Activated T-helper 1 cell treated with Interleukin-2 at 50 U/mL for 16 hours (primary cell): ENCODE data around the gene COMMD7.
A peak's percentile ranks its signal among the peaks of the same experiment; 100 is the strongest.

Experiments used
- DNase-seq: peaks from one replicate; pipeline ENCODE4 v3.0.0-alpha.2; 2020; ENCODE audit warnings: low read depth

COMMD7 gene

GRCh38 chr20:32743237-32744112 lies at the start of gene COMMD7:
COMMD7 (minus strand) TSS chr20:32743467; CDS start chr20:32743391, 76 bp downstream.
- DNase-seq = peak; percentile 44

GRCh38 chr20:32792731-32793458 lies 49.6 kb upstream of the COMMD7 start:
- no peak for DNase-seq

GRCh38 chr20:32792316-32792715 lies 49.0 kb upstream of the COMMD7 start:
- no peak for DNase-seq

DNA sequence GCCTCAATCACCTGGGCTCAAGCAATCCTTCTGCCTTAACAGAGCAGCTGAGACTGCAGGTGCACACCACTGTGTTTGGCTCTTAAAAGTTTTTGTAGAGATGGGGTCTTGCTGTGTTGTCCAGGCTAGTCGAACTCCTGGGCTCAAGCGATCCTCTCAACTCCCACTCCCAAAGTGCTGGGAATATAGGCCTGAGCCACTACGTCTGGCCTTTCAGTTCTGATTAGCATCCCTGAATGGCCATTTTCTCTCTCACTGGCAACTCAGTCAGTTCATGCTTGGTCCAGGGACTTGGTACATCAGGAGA lies 47.4 kb upstream of the COMMD7 start:
- DNase-seq = no peak

DNA sequence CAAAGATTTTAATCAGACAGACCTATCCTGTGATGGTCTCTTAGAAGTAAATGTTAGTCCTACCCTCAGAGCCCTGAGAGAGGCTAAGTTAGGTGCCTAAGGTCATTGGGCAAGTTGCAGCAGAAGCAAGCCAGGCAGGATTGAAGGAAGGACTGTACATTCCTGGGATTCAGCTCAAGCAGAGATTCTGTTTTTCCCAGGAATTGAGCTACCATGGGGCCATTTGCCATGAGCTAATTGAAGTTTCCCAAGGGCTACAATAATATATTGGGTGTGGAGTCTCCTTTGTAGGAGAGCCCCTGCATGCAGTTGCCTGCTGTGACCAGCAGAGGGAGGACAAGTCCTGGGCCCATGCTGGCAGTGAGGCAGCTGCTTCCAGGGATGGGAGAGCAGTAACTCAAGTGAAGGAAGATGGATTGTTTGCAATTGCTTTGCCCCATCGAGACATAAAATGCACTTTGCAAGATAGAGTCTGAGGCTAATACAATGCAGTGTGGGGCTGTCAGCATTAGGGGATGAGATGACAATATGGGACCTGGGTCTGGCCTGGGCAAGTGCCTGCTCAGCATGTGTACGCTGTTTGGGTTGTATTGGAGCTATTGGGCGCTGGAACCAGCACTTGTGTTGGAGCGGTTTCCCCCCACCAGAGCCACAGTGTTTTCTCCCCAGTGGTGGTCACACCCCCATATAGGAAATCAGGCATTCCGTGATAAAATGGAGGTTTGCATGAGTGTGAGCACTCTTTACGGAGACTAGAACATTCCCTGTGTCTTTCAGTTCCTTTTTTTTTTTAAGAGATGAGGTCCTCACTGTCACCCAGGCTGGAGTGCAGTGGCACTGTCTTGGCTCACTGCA lies 46.9 kb upstream of the COMMD7 start:
- DNase-seq = peak; percentile 55

- DNase-seq = no peak
Observed at GRCh38 chr20:32787168-32787567, 43.9 kb upstream of the COMMD7 start.

DNA sequence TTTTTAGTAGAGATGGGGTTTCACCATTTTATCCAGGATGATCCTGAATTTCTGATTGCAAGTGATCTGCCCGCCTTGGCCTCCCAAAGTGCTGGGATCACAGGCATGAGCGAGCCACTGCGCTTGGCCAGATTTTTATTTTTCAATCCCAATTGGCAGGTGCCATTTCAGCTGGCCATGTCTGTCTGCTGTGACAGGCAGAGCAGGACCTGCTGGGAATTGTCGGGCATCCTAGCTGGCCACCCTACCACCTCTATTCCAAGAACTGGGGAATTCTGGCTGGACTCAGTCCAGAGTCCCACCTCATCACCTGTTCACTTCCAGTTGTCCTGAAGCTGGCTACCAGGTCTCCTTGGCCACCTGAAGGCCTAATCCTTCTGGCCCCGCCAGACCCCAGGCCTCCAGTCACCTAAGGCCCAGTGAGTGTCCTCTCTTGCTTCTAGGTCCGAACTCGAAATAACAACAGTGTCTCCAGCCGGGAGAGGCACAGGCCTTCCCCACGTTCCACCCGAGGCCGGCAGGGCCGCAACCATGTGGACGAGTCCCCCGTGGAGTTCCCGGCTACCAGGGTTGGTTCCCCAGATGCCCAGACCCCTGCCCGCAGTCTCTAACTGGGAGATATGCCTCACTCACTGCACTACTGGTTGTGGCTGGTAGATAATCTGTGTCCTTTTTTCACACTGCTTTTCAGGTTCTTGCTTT lies 42.9 kb upstream of the COMMD7 start:
- DNase-seq = no peak

- no peak for DNase-seq
Observed at GRCh38 chr20:32784369-32785080, 41.3 kb upstream of the COMMD7 start.

- DNase-seq = no peak
Observed at GRCh38 chr20:32780749-32781655, 37.7 kb upstream of the COMMD7 start.

- no peak for DNase-seq
Observed at GRCh38 chr20:32780278-32780677, 37.0 kb upstream of the COMMD7 start.

DNA sequence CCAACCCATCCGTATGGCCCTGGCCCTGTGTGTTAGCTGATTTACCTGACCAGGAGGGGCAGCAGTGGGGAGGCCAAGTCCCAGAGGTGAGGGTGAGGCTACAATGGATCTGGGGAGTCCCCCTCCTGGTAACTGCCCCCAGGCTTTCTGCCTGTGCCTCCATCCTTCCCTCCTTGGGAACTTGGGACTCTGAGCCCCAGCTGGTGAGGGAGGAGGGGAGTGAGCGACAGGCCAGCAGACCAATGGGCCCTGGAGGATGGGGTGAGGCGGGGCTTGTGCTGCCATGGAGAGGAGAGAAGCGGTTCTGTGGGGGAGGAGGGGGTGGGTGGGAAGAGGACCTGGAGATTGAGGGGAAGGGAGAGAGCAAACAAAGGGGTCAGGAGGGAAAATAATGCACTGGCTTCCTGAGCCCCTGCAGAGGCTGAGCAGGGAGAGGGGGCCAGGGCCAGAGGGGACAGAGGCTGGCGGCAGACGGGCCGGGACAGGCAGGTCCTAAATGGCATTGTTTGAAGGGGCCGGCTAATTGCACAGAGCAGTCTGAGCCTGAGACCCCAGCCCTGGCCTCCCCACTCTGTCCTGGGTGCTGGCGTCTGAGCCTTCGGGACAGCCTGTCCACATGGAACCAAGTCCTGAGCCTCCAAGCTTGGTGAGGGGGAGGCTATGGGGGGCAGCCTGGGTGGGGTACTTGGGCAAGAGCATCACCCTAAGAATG lies 36.4 kb upstream of the COMMD7 start:
- no peak for DNase-seq

- no peak for DNase-seq
Observed at GRCh38 chr20:32777177-32777956, 34.1 kb upstream of the COMMD7 start.

GRCh38 chr20:32775336-32775991 lies 32.2 kb upstream of the COMMD7 start:
- no peak for DNase-seq

DNA sequence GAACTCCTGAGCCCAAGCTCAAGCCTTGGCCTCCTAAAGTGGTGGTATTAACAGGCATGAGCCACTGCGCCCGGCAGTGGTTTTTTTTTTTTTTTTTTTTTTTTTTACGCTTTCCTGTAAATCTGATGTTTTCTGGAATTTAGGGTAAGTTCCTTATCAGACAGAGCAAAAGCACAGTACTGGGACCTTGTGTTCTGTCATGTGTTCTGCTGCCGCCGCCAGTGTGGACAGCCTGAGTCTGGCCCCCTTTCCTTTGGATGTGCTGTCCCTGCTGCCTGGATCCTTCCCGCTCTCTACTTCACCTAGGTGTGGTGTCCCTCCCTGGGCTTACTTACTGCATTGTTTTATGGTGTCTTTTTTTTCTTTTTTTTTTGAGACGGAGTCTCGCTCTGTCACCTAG lies 30.6 kb upstream of the COMMD7 start:
- DNase-seq = no peak

GRCh38 chr20:32773223-32773622 lies 30.0 kb upstream of the COMMD7 start:
- no peak for DNase-seq

DNA sequence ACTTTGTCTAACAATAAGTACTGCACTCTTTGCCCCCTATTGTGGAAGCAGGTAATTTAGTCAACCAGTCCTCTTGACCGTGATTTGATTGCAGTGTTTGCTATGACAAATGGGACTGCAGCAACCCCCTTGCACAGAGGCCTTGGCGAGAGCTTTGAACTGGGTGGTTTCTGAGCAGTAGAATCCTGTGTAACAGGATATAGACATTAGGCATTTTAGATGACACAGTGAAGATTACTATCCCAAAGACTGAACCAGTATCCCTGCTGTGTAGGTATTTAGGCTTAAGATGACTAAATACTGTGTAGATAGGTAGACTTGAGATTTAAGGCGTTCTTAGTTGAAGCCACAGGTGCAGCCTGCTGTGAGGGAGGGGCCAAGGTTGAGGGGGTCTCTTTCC lies 28.8 kb upstream of the COMMD7 start:
- no peak for DNase-seq

- DNase-seq = no peak
Observed at GRCh38 chr20:32767418-32768198, 24.3 kb upstream of the COMMD7 start.
